Peyer's patch (tissue), 4 donors: ENCODE measurements around the gene PACSIN2. TPM values are rescaled to one million over a fixed set of nuclear protein-coding genes. Genes with fewer than 3 reads are reported as not detected.
A peak's percentile ranks its signal among the peaks of the same experiment; 100 is the strongest.

Experiments
- DNase-seq, 3 donors: peaks; one replicate each; pipeline ENCODE4 v3.0.0-alpha.2; 2017 to 2019
- H3K27ac ChIP-seq, 4 donors: fragments of 200-600 bp; sonication (generic); one replicate each; pipeline ENCODE4 v1.5.1; 2016 to 2019
- H3K27me3 ChIP-seq, 2 donors: fragments of 200-600 bp; sonication (generic); one replicate each; pipeline ENCODE4 v1.5.1; 2019
- H3K36me3 ChIP-seq, 3 donors: fragments of 200-600 bp; sonication (generic); one replicate each; pipeline ENCODE4 v1.5.1; 2016 to 2019
- H3K4me1 ChIP-seq, 4 donors: fragments of 200-600 bp; sonication (generic); one replicate each; pipeline ENCODE4 v1.5.1; 2016 to 2019
- H3K4me3 ChIP-seq, 4 donors: fragments of 200-600 bp; sonication (generic); 1 replicate in 3 of 4; 2 replicates in 1 of 4; pipeline ENCODE4 v1.5.1; 2016 to 2019; ENCODE audit warnings: mild to moderate bottlenecking in 1 of 4
- H3K9me3 ChIP-seq, 4 donors: fragments of 200-600 bp; sonication (generic); one replicate each; pipeline ENCODE4 v1.5.1; 2016 to 2019; ENCODE audit warnings: mild to moderate bottlenecking in 1 of 4
- POLR2A ChIP-seq, 2 donors: fragments of 450-650 bp; IDR thresholded peaks; one replicate each; pipeline ENCODE4 v1.5.1; 2017; ENCODE audit warnings: antibody characterized with exemption in 2 of 2, mild to moderate bottlenecking in 2 of 2, moderate library complexity in 2 of 2
- total RNA-seq, 4 donors: library from RNA; depleted of rRNA; stranded (reverse); fragments of >200 nt; gene quantifications; one replicate each; pipeline ENCODE4 v1.1.0, GENCODE V29; 2016
- TF ChIP-seq, protein P1 (sequence below), 6 experiments: fragments of 450-650 bp in 4 of 6; fragments of 200-600 bp in 2 of 6; sonication (generic) in 1 of 6; IDR thresholded peaks; one replicate each; pipeline ENCODE4 v1.5.1; 2017 to 2019; ENCODE audit warnings: antibody characterized with exemption in 6 of 6, mild to moderate bottlenecking in 3 of 6, moderate library complexity in 1 of 6

The PACSIN2 gene
- total RNA-seq, 4 donors from 2014 or later: 58.0 to 149 (median 110) TPM

DNA sequence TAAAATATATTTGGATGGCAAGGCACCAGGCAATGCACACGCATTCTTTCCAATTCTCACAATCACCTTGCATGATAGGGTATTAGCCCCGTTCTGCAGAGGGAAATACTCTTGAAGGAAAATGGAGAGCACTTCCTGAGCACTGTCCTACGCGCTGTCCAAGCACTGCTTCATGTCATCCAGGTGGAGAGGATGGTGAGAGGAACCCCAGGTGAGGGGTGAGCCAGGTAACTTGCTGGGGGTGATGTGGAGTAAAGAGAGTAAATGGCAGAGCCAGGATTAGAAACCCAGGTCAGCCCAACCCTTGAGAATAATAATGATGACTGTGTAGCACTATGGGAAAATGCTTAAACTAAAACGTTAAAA lies 711 bp upstream of the PACSIN2 start:
- Histone ChIP-seq H3K9me3 (no peaks in the 10 kb centered on the region), H3K27me3 (no peaks in the 10 kb centered on the region), H3K4me3 (peak overlapping the region; percentile 84 to 100 (median 94)), H3K36me3 (no peaks in the 10 kb centered on the region), H3K4me1 (peaks cover 0 to 20% (median 5%) of the 10 kb centered on the region in 4 donors), H3K27ac (peak overlapping the region; percentile 69 to 91 (median 80))
- no peak for TF ChIP-seq POLR2A (IDR thresholded peaks at IDR 0.05)
- TF ChIP-seq, protein P1, sequence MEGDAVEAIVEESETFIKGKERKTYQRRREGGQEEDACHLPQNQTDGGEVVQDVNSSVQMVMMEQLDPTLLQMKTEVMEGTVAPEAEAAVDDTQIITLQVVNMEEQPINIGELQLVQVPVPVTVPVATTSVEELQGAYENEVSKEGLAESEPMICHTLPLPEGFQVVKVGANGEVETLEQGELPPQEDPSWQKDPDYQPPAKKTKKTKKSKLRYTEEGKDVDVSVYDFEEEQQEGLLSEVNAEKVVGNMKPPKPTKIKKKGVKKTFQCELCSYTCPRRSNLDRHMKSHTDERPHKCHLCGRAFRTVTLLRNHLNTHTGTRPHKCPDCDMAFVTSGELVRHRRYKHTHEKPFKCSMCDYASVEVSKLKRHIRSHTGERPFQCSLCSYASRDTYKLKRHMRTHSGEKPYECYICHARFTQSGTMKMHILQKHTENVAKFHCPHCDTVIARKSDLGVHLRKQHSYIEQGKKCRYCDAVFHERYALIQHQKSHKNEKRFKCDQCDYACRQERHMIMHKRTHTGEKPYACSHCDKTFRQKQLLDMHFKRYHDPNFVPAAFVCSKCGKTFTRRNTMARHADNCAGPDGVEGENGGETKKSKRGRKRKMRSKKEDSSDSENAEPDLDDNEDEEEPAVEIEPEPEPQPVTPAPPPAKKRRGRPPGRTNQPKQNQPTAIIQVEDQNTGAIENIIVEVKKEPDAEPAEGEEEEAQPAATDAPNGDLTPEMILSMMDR (IDR thresholded peaks at IDR 0.05): no peak
- DNase-seq: no peak

DNA sequence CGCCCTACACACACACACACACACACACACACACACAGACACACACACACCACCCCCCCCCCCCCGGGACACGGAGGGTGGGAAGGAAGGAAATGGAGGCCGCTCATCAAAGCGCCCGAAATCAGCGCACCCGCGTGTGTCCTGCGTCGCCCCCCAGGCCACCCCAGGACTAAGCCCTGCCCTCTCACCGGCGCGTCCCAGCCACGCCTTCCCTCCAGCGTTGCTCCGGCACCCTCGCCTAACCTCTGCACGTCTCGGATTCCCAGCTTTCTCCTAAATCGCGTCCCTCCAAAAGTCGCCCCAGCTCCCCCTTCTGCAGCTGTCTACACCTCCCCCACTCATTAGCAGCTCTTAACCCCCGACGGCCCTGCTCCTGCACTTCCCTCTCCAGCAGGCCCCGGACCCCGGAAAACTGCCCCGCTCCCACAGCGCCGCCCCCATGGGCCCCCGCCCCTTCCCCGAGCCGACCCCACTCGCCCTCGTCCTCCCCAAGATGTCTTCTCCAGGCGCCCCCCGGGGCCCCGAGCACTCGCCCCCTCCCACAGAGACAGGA lies 557 bp downstream of the PACSIN2 start:
- TF ChIP-seq POLR2A (IDR thresholded peaks at IDR 0.05): no peak
- TF ChIP-seq, protein P1 (IDR thresholded peaks at IDR 0.05): no peak
- Histone ChIP-seq H3K4me3 (peak overlapping the region; percentile 84 to 100 (median 94)), H3K4me1 (peaks cover 0 to 26% (median 5%) of the 10 kb centered on the region in 4 donors), H3K36me3 (no peaks in the 10 kb centered on the region), H3K9me3 (no peaks in the 10 kb centered on the region), H3K27me3 (no peaks in the 10 kb centered on the region), H3K27ac (peak overlapping the region; percentile 69 to 91 (median 80))
- peak; percentile 44 to 68 (median 64) for DNase-seq

GRCh38 chr22:43013355-43014315 lies 1.3 kb downstream of the PACSIN2 start:
- Histone ChIP-seq H3K27ac (peak overlapping the region in 3 of 4 donors; percentile 69 to 91 (median 86)), H3K36me3 (no peaks in the 10 kb centered on the region), H3K9me3 (no peaks in the 10 kb centered on the region), H3K4me3 (peak overlapping the region; percentile 84 to 100 (median 94)), H3K27me3 (no peaks in the 10 kb centered on the region), H3K4me1 (peaks cover 0 to 33% (median 5%) of the 10 kb centered on the region in 4 donors)
- TF ChIP-seq, protein P1 (IDR thresholded peaks at IDR 0.05): no peak
- no peak for TF ChIP-seq POLR2A (IDR thresholded peaks at IDR 0.05)
- no peak for DNase-seq

GRCh38 chr22:43012390-43012789 lies 2.6 kb downstream of the PACSIN2 start:
- Histone ChIP-seq H3K9me3 (no peaks in the 10 kb centered on the region), H3K36me3 (no peaks in the 10 kb centered on the region), H3K27me3 (no peaks in the 10 kb centered on the region), H3K4me1 (peaks cover 3 to 35% (median 6%) of the 10 kb centered on the region in 4 donors), H3K4me3 (no peak overlapping the region), H3K27ac (no peak overlapping the region)
- TF ChIP-seq POLR2A (IDR thresholded peaks at IDR 0.05): no peak
- TF ChIP-seq, protein P1 (IDR thresholded peaks at IDR 0.05): no peak
- DNase-seq: no peak

- TF ChIP-seq, protein P1 (IDR thresholded peaks at IDR 0.05): no peak
- no peak for TF ChIP-seq POLR2A (IDR thresholded peaks at IDR 0.05)
- H3K4me1 ChIP-seq: peaks cover 3 to 45% (median 6%) of the 10 kb centered on the region in 4 donors
- no peaks in the 10 kb centered on the region for H3K9me3 ChIP-seq
- H3K4me3 ChIP-seq: no peak overlapping the region
- no peak for DNase-seq
- no peaks in the 10 kb centered on the region for H3K36me3 ChIP-seq
- H3K27ac ChIP-seq: no peak overlapping the region
- H3K27me3 ChIP-seq: no peaks in the 10 kb centered on the region
Measured at GRCh38 chr22:43011079-43011478, 3.9 kb downstream of the PACSIN2 start.
